ENCODE data around the gene NT5C1B. TPM values are rescaled to one million over a fixed set of nuclear protein-coding genes. Genes with fewer than 3 reads are reported as not detected.
A peak's percentile ranks its signal among the peaks of the same experiment; 100 is the strongest.

Gene NT5C1B
- polyA plus RNA-seq, 1 donor from 2014 or later = not detected

DNA sequence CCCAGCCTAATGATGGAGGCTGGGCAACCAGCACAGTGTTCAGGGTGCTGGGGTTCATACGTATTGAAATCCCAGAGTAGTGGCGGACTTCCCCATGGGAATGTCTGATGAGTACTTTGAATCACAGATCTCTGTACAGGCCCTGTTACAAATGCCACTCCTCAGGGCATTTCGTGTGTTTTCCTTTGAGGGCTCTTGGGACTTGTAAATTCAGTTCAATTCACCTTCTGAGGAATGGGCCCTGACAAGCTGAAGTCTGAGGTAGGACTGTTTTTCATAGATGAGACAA lies 28.6 kb downstream of the NT5C1B start:
- H2AFZ ChIP-seq (ENCODE audit: low read depth, low read length) = peak overlapping the region; percentile 95
- no peaks in the 10 kb centered on the region for H3K9me2 ChIP-seq (ENCODE audit: insufficient read depth, low read length)
- peak overlapping the region; percentile 72 for H3K4me2 ChIP-seq (ENCODE audit: low read length)
- H3K36me3 ChIP-seq (ENCODE audit: insufficient read depth, low read length) = no peaks in the 10 kb centered on the region
- H3K27ac ChIP-seq (ENCODE audit: low read length) = peak overlapping the region; percentile 71
- no peaks in the 10 kb centered on the region for H3K9me3 ChIP-seq (ENCODE audit: low read length)
- no peaks in the 10 kb centered on the region for H3K27me3 ChIP-seq (ENCODE audit: insufficient read depth, low read depth, low read length)
- H3F3A ChIP-seq (ENCODE audit: insufficient read depth, low read length, poor library complexity, severe bottlenecking) = no peaks in the 10 kb centered on the region
- H3K4me3 ChIP-seq (ENCODE audit: low read length) = peak overlapping the region; percentile 79
- H3K79me2 ChIP-seq (replicated peaks; ENCODE audit: insufficient read depth, low read length) = peaks cover 23% of the 10 kb centered on the region
- TF ChIP-seq SMC3 (conservative IDR thresholded peaks at IDR 0.05; ENCODE audit: poor library complexity) (no peak), MXI1 (conservative IDR thresholded peaks at IDR 0.05; ENCODE audit: poor library complexity, severe bottlenecking) (no peak), POLR2AphosphoS5 (IDR thresholded peaks at IDR 0.05) (peak; percentile 47), TAF1 (IDR thresholded peaks at IDR 0.05; ENCODE audit: low read depth) (peak; percentile 5), EP300 (conservative IDR thresholded peaks at IDR 0.05; ENCODE audit: poor library complexity, severe bottlenecking) (no peak), EZH2 (IDR thresholded peaks at IDR 0.05; ENCODE audit: borderline replicate concordance, insufficient read depth, low read length, poor library complexity, severe bottlenecking) (no peak), RAD21 (conservative IDR thresholded peaks at IDR 0.05) (no peak)
- TF ChIP-seq, protein P1, sequence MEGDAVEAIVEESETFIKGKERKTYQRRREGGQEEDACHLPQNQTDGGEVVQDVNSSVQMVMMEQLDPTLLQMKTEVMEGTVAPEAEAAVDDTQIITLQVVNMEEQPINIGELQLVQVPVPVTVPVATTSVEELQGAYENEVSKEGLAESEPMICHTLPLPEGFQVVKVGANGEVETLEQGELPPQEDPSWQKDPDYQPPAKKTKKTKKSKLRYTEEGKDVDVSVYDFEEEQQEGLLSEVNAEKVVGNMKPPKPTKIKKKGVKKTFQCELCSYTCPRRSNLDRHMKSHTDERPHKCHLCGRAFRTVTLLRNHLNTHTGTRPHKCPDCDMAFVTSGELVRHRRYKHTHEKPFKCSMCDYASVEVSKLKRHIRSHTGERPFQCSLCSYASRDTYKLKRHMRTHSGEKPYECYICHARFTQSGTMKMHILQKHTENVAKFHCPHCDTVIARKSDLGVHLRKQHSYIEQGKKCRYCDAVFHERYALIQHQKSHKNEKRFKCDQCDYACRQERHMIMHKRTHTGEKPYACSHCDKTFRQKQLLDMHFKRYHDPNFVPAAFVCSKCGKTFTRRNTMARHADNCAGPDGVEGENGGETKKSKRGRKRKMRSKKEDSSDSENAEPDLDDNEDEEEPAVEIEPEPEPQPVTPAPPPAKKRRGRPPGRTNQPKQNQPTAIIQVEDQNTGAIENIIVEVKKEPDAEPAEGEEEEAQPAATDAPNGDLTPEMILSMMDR (IDR thresholded peaks at IDR 0.05; ENCODE audit: poor library complexity, severe bottlenecking) = no peak
- TF ChIP-seq, protein P2, sequence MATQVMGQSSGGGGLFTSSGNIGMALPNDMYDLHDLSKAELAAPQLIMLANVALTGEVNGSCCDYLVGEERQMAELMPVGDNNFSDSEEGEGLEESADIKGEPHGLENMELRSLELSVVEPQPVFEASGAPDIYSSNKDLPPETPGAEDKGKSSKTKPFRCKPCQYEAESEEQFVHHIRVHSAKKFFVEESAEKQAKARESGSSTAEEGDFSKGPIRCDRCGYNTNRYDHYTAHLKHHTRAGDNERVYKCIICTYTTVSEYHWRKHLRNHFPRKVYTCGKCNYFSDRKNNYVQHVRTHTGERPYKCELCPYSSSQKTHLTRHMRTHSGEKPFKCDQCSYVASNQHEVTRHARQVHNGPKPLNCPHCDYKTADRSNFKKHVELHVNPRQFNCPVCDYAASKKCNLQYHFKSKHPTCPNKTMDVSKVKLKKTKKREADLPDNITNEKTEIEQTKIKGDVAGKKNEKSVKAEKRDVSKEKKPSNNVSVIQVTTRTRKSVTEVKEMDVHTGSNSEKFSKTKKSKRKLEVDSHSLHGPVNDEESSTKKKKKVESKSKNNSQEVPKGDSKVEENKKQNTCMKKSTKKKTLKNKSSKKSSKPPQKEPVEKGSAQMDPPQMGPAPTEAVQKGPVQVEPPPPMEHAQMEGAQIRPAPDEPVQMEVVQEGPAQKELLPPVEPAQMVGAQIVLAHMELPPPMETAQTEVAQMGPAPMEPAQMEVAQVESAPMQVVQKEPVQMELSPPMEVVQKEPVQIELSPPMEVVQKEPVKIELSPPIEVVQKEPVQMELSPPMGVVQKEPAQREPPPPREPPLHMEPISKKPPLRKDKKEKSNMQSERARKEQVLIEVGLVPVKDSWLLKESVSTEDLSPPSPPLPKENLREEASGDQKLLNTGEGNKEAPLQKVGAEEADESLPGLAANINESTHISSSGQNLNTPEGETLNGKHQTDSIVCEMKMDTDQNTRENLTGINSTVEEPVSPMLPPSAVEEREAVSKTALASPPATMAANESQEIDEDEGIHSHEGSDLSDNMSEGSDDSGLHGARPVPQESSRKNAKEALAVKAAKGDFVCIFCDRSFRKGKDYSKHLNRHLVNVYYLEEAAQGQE (IDR thresholded peaks at IDR 0.05; ENCODE audit: borderline replicate concordance) = no peak
- H3K9ac ChIP-seq (ENCODE audit: low read length) = peak overlapping the region; percentile 84
- no peaks in the 10 kb centered on the region for H4K20me1 ChIP-seq (ENCODE audit: insufficient read depth)

DNA sequence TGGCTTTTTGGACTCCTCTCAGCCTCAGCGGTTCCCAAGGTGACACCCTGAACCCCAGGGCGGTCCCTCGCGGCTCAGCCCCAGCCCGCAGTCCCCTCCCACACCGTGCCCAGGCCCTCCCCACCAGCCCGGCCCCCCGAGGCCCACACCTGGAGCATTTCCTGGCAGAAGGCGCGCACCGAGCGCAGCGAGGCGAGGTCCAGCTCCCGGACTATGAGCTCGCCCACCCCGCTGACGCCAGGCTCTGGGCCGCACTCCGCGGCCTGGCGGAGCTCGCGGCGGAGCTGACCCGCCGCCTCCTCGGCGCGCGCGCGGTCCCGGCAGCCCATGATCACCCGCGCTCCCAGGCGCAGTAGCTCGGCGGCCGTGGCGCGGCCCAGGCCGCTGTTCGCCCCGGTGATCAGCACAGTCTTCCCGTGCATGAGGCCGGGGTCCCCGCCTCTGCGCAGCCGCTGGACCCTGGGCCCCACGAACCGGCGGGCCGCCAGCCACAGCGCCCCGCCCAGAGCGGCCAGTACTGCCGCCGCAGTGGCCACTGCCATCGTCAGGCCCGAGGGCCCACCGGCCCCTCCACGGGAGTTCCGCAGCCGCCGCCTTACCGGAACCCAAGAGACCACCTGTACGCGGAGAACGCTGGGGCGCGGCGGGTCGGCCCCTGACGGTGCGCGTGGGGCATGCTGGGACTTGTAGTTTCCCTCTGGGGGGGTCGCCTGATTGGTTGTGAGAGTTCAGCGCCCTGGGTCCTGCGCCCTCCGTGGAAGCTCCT lies 29.2 kb downstream of the NT5C1B start, which contains the start of gene RDH14:
TSS of gene RDH14 (minus strand) at position 623 of the 766 bp plus-strand sequence. CDS start at position 542, 81 bp downstream.
- Histone ChIP-seq H3K27ac (ENCODE audit: low read length) (peak within 1 kb of the TSS; percentile 71), H2AFZ (ENCODE audit: low read depth, low read length) (peak within 1 kb of the TSS; percentile 95), H3K4me2 (ENCODE audit: low read length) (peak within 1 kb of the TSS; percentile 86), H3K9me3 (ENCODE audit: low read length) (no peaks in the 10 kb centered on the region), H4K20me1 (ENCODE audit: insufficient read depth) (no peaks in the 10 kb centered on the region), H3K79me2 (replicated peaks; ENCODE audit: insufficient read depth, low read length) (peaks cover 23% of the 10 kb centered on the region), H3K9ac (ENCODE audit: low read length) (peak within 1 kb of the TSS; percentile 84), H3K9me2 (ENCODE audit: insufficient read depth, low read length) (no peaks in the 10 kb centered on the region), H3F3A (ENCODE audit: insufficient read depth, low read length, poor library complexity, severe bottlenecking) (no peaks in the 10 kb centered on the region), H3K36me3 (ENCODE audit: insufficient read depth, low read length) (no peaks in the 10 kb centered on the region), H3K4me3 (ENCODE audit: low read length) (peak within 1 kb of the TSS; percentile 79), H3K27me3 (ENCODE audit: insufficient read depth, low read depth, low read length) (no peaks in the 10 kb centered on the region)
- peak; percentile 37 for TF ChIP-seq EP300 (conservative IDR thresholded peaks at IDR 0.05; ENCODE audit: poor library complexity, severe bottlenecking)
- TF ChIP-seq, protein P2 (IDR thresholded peaks at IDR 0.05; ENCODE audit: borderline replicate concordance) = peak; percentile 8
- TF ChIP-seq, protein P1 (IDR thresholded peaks at IDR 0.05; ENCODE audit: poor library complexity, severe bottlenecking) = peak; percentile 50
- peak; percentile 82 for TF ChIP-seq TAF1 (IDR thresholded peaks at IDR 0.05; ENCODE audit: low read depth)
- peak; percentile 38 for TF ChIP-seq SMC3 (conservative IDR thresholded peaks at IDR 0.05; ENCODE audit: poor library complexity)
- TF ChIP-seq EZH2 (IDR thresholded peaks at IDR 0.05; ENCODE audit: borderline replicate concordance, insufficient read depth, low read length, poor library complexity, severe bottlenecking) = no peak
- peak; percentile 32 for TF ChIP-seq RAD21 (conservative IDR thresholded peaks at IDR 0.05)
- peak; percentile 79 for TF ChIP-seq MXI1 (conservative IDR thresholded peaks at IDR 0.05; ENCODE audit: poor library complexity, severe bottlenecking)
- peak; percentile 90 for TF ChIP-seq POLR2AphosphoS5 (IDR thresholded peaks at IDR 0.05)

All from neural cell (in vitro differentiated cells).